HepG2 (cell line): Measurements from ENCODE around the gene CELF4. TPM values are rescaled to one million over a fixed set of nuclear protein-coding genes. Genes with fewer than 3 reads are reported as not detected.

Experiments
- ATAC-seq: fragments of 200-7000 bp; cut with Tn5 transposase; 3 replicates; pipeline ENCODE4 v1.9.1; 2020; ENCODE audit warnings: mild to moderate bottlenecking, moderate library complexity
- BruUV-seq: library from RNA; stranded (reverse); fragments of 400-500 nt; replicated peaks from 2 replicates; lab custom pipeline; 2021; lab: Mats Ljungman, UMichigan
- CTCF ChIA-PET: fragments of 300-600 bp; formaldehyde crosslinking; extraction: SDS; loops from one replicate; lab custom pipeline; 2021; ENCODE audit warnings: low total read pairs, inconsistent platforms, low intra/inter-chr PET ratio; lab: Yijun Ruan, JAX
- POLR2A ChIA-PET: fragments of 350-600 bp; sonication (Branson Sonifier 250); formaldehyde crosslinking; loops from one replicate; lab custom pipeline; 2020; ENCODE audit warnings: antibody characterized with exemption, inconsistent platforms; lab: Yijun Ruan, JAX
- DNase-seq: peaks from one replicate; pipeline ENCODE4 v3.0.0-alpha.2; 2015; ENCODE audit warnings: low spot score
- FAIRE-seq: peaks from 3 replicates; lab custom pipeline; 2011; peaks lifted over from hg19 to GRCh38; lab: Jason Lieb, UNC
- H2AFZ ChIP-seq: one replicate; pipeline ENCODE4 v1.6.1; 2011; ENCODE audit warnings: low read length, inconsistent platforms
- H3K27ac ChIP-seq: fragments of 300-600 bp; 3 replicates; pipeline ENCODE4 v1.8.0; 2011; ENCODE audit warnings: mixed run types, mild to moderate bottlenecking, mixed read lengths, low read length, inconsistent platforms; ENCODE audit not compliant: insufficient read depth; ENCODE audit errors: extremely low read length
- H3K27me3 ChIP-seq, 2 experiments: fragments of 200-600 bp in 1 of 2; 2 replicates in 1 of 2; 3 replicates in 1 of 2; pipeline versions ENCODE4 v1.6.0 to v1.8.0; 2011; ENCODE audit warnings: low read length in 2 of 2, mild to moderate bottlenecking in 2 of 2, moderate library complexity in 2 of 2, inconsistent platforms in 1 of 2; ENCODE audit not compliant: insufficient read depth in 2 of 2, control insufficient read depth in 1 of 2
- H3K36me3 ChIP-seq, 2 experiments: fragments of 200-600 bp in 1 of 2; replicated peaks in 1 of 2; 2 replicates in 1 of 2; 3 replicates in 1 of 2; pipeline versions ENCODE4 v1.5.1 to v1.8.0; 2011; ENCODE audit warnings: low read length in 2 of 2, inconsistent platforms in 1 of 2; ENCODE audit not compliant: insufficient read depth in 2 of 2, control insufficient read depth in 1 of 2
- H3K4me1 ChIP-seq: 2 replicates; pipeline ENCODE4 v1.5.1; 2012; ENCODE audit warnings: low read length, inconsistent platforms; ENCODE audit not compliant: insufficient read depth
- H3K4me2 ChIP-seq: 2 replicates; pipeline ENCODE4 v1.6.0; 2011; ENCODE audit warnings: low read depth, low read length, inconsistent platforms
- H3K4me3 ChIP-seq, 3 experiments: fragments of 200-600 bp in 1 of 3; sonication (generic), shearing (Covaris generic) in 1 of 3; replicated peaks in 1 of 3; 2 replicates each; pipeline ENCODE4 v1.5.1; 2011 to 2016; ENCODE audit warnings: low read length in 3 of 3, inconsistent platforms in 2 of 3, low read depth in 2 of 3, mild to moderate bottlenecking in 2 of 3, control low read depth in 1 of 3, mixed read lengths in 1 of 3; ENCODE audit not compliant: insufficient read depth in 1 of 3
- H3K79me2 ChIP-seq: one replicate; pipeline ENCODE4 v1.6.1; 2011; ENCODE audit warnings: low read length, inconsistent platforms; ENCODE audit not compliant: insufficient read depth
- H3K9ac ChIP-seq: 2 replicates; pipeline ENCODE4 v1.6.0; 2011; ENCODE audit warnings: mild to moderate bottlenecking, low read depth, low read length, inconsistent platforms; ENCODE audit not compliant: insufficient read depth
- H3K9me3 ChIP-seq: 2 replicates; pipeline ENCODE4 v1.5.1; 2012; ENCODE audit warnings: mild to moderate bottlenecking, low read length
- H4K20me1 ChIP-seq: 2 replicates; pipeline ENCODE4 v1.6.0; 2011; ENCODE audit warnings: inconsistent platforms, mild to moderate bottlenecking, low read length, moderate library complexity; ENCODE audit not compliant: insufficient read depth
- MNT ChIP-seq: fragments of 450-650 bp; IDR thresholded peaks from 2 replicates; pipeline ENCODE4 v1.6.1; 2016
- PREB ChIP-seq: sonication (generic); formaldehyde crosslinking; IDR thresholded peaks from 2 replicates; pipeline ENCODE4 v1.4.0; 2020; ENCODE audit warnings: missing genetic modification reagents
- SUZ12 ChIP-seq: fragments of 150-350 bp; IDR thresholded peaks from 2 replicates; pipeline ENCODE4 v1.6.1; 2014; ENCODE audit warnings: low read depth, low read length
- ZNF160 ChIP-seq: sonication (generic); formaldehyde crosslinking; IDR thresholded peaks from 2 replicates; pipeline ENCODE4 v1.8.0; 2022; ENCODE audit warnings: mild to moderate bottlenecking, inconsistent platforms, missing genetic modification reagents
- ZSCAN21 ChIP-seq: sonication (generic); formaldehyde crosslinking; IDR thresholded peaks from 2 replicates; pipeline ENCODE4 v1.8.0; 2022; ENCODE audit warnings: mild to moderate bottlenecking, missing genetic modification reagents, moderate library complexity, borderline replicate concordance
- WGBS: methylation state at CpG from one replicate; pipeline ENCODE4 v1.1.6; 2017; ENCODE audit warnings: low lambda C conversion rate; 5-methylcytosine and 5-hydroxymethylcytosine counted together
- in situ Hi-C: cut with HindIII; loops from 2 replicates; pipeline ENCODE4 v1.10.0; 2017; ENCODE audit warnings: low pct_unique_long_range_greater_than_20kb; ENCODE audit not compliant: extremely low pct_ligation_motif_present
- intact Hi-C: fragments of 100-400 bp; cut with micrococcal nuclease; formaldehyde crosslinking; loops from one replicate; pipeline ENCODE4 v1.10.0; 2022; ENCODE audit not compliant: unreplicated experiment
- polyA plus RNA-seq, 8 experiments: library from polyadenylated mRNA; depleted of rRNA in 3 of 8; stranded (reverse) in 7 of 8; unstranded in 1 of 8; fragments of >200 nt; fragmentation: Illumina TruSeq in 4 of 8; extraction: Trizol in 4 of 8; gene quantifications; 2 replicates each; pipeline versions ENCODE4 v1.2.1 to v1.2.3, GENCODE V29; 2011 to 2016; ENCODE audit warnings: low read depth in 4 of 8, missing spikeins in 1 of 8, mixed read lengths in 1 of 8; ENCODE audit not compliant: insufficient read depth in 1 of 8
- total RNA-seq, 5 experiments: library from RNA; depleted of rRNA; stranded (reverse); fragments of >200 nt; fragmentation: Illumina TruSeq; extraction: Trizol; gene quantifications; 2 replicates each; pipeline ENCODE4 v1.2.3, GENCODE V29; 2016; ENCODE audit warnings: low read depth in 1 of 5

Gene CELF4
- total and polyA plus RNA-seq, 2 of the 13 experiments (the other 11 are each of a cell fraction or from before 2014, with no cell fraction given): not detected

GRCh38 chr18:37452015-37452414 lies 113.6 kb downstream of the CELF4 start:
- CTCF ChIA-PET: no interaction called here
- DNase-seq: no peak
- H3K27ac ChIP-seq: no peak overlapping the region
- in situ Hi-C loops: no loop called here
- H3K79me2 ChIP-seq: no peaks in the 10 kb centered on the region
- WGBS: 14% methylated on average over 5 of the region's 6 CpGs
- no peaks in the 10 kb centered on the region for H3K36me3 ChIP-seq
- ATAC-seq: no peak
- BruUV-seq: no TSS peak
- H3K4me2 ChIP-seq: no peak overlapping the region
- H3K4me3 ChIP-seq: no peak overlapping the region
- H3K4me1 ChIP-seq: no peaks in the 10 kb centered on the region
- TF ChIP-seq ZNF160 (CRISPR knock-in tag): no peak
- no peak for TF ChIP-seq PREB (CRISPR knock-in tag)
- no peak for TF ChIP-seq ZSCAN21 (CRISPR knock-in tag)
- TF ChIP-seq, all 625 proteins: peak for 0
- no peak for FAIRE-seq
- POLR2A ChIA-PET: no interaction called here
- intact Hi-C loops: no loop called here
- H3K9me3 ChIP-seq: no peaks in the 10 kb centered on the region
- H4K20me1 ChIP-seq: no peaks in the 10 kb centered on the region
- peaks cover 8 to 19% of the 10 kb centered on the region in 2 experiments; a peak in 3 of 5 replicates for H3K27me3 ChIP-seq
- no peak overlapping the region for H3K9ac ChIP-seq
- H2AFZ ChIP-seq: no peak overlapping the region

- CTCF ChIA-PET: no interaction called here
- no peak for DNase-seq
- Histone ChIP-seq H3K9ac (no peak overlapping the region), H3K4me3 (no peak overlapping the region), H3K4me2 (no peak overlapping the region), H4K20me1 (no peaks in the 10 kb centered on the region), H3K4me1 (no peaks in the 10 kb centered on the region), H3K27ac (no peak overlapping the region), H3K79me2 (no peaks in the 10 kb centered on the region), H3K9me3 (no peaks in the 10 kb centered on the region), H3K27me3 (peaks cover 7 to 19% of the 10 kb centered on the region in 2 experiments; a peak in 3 of 5 replicates), H3K36me3 (no peaks in the 10 kb centered on the region), H2AFZ (no peak overlapping the region)
- TF ChIP-seq SUZ12 (no peak), MNT (peak; percentile 99)
- no peak for ATAC-seq
- BruUV-seq: no TSS peak
- in situ Hi-C loops: no loop called here
- intact Hi-C loops: no loop called here
- WGBS: 21% methylated on average over 12 of the region's 14 CpGs
- POLR2A ChIA-PET: no interaction called here
- no peak for FAIRE-seq
These were observed 114.3 kb downstream of the CELF4 start for GRCh38 chr18:37451239-37451825.
